Left forelimb (tissue), 1 donor: Measurements from ENCODE around the gene TAS2R4.
"Not testable (repeated sequence)": the region's sequence is repeated elsewhere in the genome, so short reads cannot be mapped to it uniquely, and the experiment has no call there.

ENCODE experiments used
- DNase-seq: peaks from one replicate; pipeline ENCODE4 v3.0.0-alpha.2; 2018; ENCODE audit warnings: low spot score

TAS2R4 gene, protein sequence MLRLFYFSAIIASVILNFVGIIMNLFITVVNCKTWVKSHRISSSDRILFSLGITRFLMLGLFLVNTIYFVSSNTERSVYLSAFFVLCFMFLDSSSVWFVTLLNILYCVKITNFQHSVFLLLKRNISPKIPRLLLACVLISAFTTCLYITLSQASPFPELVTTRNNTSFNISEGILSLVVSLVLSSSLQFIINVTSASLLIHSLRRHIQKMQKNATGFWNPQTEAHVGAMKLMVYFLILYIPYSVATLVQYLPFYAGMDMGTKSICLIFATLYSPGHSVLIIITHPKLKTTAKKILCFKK

DNA sequence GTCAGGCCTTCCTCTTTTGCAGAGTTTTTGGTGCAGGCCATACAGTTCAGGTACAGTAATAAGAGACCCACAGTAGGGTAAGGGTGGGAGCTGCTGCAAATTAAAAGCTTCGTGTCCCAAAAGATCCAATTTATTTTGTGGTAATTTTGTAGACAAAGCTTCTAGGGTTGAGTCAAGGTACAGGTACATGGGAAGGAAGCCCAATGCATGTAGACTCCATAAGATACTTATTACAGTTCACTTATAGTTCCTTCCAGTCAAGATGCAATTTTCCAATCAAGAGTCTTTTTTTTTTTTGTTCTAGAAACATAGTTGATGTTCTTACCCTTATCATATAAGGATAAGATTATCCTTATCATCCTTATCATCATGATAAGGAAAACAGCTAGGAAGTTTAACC is at the start of gene TAS2R4:
Gene TAS2R4, plus strand, starts transcription at position 301 of the 400 bp plus-strand sequence. CDS start 1,815 bp downstream, outside the sequence.
- no peak for DNase-seq

DNA sequence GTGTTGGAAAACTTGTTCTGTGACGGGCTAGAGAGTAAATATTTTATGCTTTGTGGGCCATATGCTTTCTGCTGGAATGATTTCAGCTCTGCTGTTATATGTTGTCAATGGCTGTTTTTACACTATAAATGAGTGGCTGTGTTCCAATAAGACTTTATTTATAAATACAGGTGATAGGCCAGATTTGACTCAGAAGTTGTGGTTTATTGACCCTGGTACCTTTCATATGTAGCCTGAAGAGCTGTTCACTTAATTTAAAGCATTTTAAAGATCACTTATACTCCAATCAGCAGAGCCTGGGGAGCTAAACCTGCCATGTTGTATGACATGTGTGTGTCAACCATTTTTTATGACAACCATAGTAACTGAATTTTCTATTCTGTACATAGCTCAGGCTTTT is 47.5 kb upstream of the TAS2R4 start:
- DNase-seq, result no peak

DNA sequence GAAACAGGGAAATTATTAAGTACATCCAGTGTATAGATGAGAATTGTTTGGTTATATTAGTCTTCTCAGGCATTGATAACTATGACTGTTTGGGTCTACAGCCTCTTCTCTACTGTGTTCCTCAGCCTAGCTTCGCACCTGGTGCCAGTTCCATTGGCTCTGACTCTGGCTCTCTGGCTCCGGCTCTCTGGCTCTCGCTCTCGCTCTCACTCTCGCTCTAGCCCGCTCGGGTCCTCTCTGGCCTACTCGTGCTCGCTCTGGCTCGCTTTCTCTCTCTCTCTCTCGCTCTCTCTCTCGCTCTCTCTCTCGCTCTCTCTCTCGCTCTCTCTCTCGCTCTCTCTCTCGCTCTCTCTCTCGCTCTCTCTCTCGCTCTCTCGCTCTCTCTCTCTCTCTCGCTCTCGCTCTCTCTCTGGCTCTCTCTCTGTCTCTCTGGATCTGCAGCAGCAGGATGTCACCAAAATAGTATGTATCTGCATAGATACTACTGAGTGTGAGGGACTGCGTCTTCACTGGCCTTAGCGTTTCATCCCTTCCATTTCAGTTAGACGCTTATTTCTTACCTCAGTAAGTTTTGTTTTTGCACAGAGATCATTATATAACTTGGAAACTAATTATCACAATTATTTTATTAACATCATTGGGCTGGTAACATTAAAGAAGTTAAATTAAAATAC is 44.9 kb upstream of the TAS2R4 start:
- no peak for DNase-seq

DNA sequence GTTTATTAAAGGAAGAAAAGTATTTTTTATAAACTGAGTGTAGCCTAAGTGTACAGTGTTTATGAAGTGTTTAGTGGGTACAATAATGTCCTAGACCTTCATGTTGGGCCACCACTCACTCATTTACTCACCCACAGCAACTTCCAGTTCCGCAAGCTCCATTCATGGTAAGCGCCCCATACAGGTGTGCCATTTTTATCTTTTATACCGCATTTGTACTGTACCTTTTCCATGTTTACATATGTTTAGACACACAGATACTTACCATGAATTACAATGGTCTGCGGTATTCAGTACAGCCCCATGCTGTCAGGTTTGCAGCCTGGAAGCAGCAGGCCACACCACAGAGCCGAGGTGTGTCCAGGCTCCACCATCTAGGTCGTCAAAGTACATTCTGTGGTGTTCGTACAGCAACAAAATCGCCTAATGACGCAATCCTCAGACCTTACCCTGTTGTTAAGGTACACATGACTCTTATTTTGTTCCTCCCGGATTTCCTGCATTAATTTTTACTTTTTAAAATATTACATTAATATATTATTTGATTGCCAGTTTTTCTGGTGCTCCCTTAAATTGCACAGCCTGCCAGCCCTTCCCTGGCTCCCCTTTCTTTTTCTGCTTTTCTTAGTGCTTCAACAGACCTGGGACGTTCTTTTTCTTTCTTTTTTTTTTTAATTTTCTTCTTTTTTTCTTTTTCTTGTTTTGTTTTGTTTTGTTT is 39.2 kb upstream of the TAS2R4 start:
- no peak for DNase-seq

DNA sequence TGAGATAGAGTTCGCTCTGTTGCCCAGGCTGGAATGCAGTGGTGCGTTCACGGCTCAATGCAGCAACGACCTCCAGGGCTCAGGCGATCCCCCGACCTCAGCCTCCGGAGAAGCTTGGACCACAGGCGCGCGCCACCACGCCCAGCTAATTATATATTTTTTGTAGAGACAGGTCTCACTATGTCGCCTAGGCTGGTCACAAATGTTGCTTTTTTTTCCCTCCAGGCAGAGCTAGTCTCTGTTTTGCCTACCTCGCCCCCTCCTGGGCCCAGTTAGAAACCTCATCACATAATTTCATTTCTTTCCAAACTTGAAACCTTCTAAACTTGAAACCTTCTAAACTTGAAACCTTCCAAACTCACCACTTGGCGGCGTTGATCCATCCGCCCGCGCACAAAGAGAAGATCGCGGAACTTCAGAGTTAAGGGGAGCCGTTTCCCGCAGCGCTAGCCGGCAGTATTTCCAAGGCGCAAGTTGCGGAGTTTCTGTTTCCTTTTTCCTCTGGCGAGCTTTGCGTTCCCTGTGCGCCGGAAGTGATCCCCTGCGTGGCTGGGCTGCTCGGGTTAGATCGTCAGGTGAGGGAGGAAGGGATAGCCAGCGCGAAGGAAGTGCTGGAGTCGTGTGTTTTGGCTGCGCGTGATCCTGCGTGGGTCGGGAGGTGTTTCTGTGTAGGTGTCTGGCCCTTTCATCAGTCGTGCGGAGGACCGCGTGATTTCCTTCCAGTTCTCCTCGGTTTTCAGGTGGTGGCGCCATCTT is 38.5 kb upstream of the TAS2R4 start, which contains the start of gene SSBP1:
Gene SSBP1, plus strand, starts transcription at position 523 of the 756 bp plus-strand sequence. CDS start 809 bp downstream, outside the sequence.
- peak; percentile 93 for DNase-seq

DNA sequence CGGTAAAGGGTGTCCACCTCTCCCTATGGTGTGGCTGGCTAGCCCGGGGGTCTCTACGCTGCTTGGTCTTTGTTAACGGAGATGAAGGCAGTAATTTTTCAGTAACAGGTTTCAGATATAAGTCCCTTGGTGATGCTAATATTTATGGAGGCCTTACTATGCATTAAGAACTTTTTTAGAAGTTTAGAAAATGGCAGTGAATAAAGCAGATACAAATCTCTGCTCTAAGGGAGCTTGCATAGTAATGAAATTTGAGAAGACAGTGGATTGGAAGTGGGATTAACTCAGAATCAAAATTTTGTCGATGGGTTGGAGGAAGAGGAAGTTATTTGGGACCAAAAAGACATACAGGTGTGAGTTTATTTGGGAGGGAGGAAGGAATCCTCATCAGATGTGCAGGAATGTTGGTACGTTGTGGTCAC is 37.9 kb upstream of the TAS2R4 start:
- no peak for DNase-seq

DNA sequence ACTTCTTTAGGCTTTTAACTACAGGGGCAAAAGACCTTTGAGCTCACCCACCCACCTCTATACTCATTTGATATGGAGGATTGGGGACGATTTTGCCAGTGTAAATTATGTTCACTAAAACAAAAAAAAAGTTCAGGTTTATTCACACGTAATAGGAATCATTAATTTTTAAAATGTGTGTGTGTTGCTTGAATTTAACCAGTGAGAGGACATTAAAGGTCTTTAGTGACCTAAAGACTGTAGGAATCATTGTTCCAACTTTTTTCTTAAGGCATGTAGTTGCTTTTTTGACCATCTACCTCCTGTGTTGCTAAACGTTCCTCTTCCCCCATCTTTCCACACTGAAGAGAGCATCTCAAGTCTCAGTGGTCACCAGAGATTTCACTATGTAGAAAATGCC is 37.2 kb upstream of the TAS2R4 start:
- DNase-seq, result no peak

DNA sequence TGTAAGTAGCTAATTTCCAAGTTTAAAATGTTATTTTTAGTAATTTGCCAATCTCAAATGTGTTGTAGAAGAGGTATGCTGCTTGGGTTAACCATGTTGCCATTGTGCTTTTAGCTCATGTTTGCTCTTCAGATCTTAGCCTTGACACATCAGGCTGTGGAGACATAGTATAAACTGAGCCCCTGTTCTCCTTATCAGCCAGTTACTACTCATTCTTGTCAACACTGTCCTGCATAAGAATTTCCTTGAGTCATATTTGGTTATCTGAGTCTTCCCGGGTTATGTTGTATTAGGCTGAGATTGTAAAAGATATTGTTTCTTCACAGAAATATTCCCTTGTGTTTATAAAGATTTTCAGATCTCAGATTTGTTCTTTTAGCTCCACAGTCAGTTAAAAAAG is 34.2 kb upstream of the TAS2R4 start:
- no peak for DNase-seq

DNA sequence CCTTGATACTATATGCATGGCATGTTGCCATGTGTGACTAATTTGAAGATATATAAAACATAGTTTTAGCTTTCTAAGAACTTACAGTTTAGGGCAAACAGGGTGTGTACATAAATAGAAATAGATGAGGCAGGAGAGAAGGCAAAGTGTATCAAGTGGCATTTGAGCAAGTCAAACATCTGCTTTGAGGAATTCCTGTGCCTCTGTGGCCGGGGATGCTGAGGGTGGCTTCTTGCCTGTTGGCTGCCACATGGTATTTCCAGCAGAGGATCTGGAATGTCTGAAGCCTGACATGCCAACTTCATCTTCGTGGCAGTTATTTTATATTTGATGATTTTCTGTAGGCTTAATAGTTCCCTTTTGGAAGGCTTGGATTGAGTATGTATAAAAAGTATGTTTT is 32.3 kb upstream of the TAS2R4 start:
- no peak for DNase-seq

DNA sequence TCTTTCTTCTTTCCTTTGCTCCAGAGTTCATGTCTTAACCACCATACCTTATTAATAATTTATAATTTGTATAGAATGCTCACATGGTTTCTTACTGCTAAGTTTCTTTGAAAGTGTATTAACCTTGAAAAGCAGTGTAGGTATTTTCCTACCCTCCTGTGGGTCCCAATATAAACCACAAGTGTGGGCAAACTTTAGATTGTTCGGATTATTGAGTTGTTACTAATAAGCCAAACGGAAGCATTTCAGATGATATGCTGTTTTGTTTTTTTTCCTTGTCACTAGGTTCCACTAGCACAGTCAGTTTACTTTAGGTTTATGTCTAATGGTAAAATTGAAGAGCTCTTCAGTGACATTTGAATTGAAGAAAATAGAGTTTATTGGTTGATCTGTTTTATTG is 28.1 kb upstream of the TAS2R4 start:
- no peak for DNase-seq

DNA sequence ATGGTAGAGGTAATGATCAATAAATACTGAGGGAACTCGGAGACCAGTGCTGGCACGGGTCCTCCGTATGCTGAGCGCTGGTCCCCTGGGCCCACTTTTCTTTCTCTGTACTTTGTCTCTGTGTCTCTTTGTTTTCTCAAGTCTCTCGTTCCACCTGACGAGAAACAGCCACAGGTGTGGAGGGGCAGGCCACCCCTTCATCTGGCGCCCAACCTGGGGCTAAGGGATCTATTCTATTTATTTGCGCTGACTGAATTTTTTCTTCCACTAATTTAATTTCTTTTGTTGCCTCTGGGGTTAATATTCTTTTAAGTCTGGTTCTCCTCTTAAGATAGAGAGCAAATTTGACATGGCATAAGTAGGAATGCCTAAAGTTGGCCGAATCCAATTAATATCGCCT is 24.6 kb upstream of the TAS2R4 start:
- DNase-seq, result not testable (repeated sequence)

DNA sequence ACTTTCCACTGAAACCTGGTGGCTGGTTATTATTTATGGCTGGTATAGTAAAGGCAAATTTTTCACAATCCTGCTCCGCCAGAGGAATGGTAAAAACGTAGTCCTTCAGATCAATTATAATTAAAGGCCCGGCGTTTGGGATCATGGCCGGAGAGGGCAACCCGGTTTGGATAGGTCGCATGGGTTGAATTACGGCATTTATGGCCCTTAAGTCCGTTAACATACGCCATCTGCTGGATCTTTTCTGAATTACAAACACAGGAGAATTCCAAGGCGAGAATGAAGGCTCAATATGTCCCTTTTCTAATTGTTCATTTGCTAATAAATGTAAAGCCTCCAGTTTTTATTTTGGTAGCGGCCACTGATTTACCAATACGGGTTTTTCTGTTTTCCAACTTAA is 23.8 kb upstream of the TAS2R4 start:
- DNase-seq, result no peak

DNA sequence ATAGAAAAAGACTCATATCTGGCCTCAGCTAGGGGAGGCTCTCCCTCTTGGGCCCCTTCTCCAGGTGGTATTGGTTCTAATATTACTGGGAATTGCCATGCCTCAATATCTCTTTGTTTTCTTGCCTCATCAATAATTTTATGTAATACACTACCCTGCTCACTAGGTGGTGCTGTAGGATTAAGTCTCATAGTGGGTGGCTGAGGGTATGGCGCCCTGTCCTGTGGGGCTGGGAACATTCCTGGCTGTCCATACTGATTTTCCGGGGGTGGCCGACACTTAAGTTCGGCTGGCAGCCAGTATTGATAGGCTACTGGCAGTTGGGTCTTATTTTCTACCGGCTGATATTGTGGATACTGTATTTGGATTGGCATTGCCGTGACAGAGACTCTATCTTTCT is 21.5 kb upstream of the TAS2R4 start:
- no peak for DNase-seq

DNA sequence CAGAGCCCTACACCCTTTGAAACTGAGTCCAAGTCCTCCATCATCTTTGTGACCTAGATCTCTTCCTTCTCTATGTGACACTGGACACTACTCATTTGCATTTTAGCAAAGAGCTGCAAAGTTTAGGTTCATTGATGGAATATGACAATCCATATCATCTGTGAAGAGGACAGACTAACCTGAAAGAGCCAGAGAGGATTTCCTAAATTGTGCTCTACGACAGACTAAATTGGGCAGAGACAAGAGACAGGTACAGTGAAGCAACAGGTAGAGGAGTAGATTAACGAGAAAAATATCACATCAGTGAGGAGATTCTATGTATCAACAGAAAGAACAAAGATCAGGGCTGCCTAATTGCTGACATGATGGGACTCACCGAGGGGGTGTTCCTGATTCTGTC is 12.7 kb upstream of the TAS2R4 start, which contains the start of gene TAS2R3:
Gene TAS2R3, plus strand, starts transcription at position 301 of the 400 bp plus-strand sequence. Its CDS starts 62 bp downstream, at position 363.
- no peak for DNase-seq

DNA sequence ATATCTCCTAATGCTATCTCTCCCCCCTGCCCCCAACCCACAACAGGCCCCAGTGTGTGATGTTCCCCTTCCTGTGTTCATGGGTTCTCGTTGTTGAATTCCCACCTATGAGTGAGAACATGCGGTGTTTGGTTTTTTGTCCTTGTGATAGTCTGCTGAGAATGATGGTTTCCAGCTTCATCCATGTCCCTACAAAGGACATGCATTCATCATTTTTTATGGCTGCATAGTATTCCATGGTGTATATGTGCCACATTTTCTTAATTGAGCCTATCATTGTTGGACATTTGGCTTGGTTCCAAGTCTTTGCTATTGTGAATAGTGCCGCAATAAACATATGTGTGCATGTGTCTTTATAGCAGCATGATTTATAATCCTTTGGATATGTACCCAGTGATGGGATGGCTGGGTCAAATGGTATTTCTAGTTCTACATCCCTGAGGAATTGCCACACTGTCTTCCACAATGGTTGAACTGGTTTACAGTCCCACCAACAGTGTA is 6.3 kb upstream of the TAS2R4 start:
- not testable (repeated sequence) for DNase-seq

DNA sequence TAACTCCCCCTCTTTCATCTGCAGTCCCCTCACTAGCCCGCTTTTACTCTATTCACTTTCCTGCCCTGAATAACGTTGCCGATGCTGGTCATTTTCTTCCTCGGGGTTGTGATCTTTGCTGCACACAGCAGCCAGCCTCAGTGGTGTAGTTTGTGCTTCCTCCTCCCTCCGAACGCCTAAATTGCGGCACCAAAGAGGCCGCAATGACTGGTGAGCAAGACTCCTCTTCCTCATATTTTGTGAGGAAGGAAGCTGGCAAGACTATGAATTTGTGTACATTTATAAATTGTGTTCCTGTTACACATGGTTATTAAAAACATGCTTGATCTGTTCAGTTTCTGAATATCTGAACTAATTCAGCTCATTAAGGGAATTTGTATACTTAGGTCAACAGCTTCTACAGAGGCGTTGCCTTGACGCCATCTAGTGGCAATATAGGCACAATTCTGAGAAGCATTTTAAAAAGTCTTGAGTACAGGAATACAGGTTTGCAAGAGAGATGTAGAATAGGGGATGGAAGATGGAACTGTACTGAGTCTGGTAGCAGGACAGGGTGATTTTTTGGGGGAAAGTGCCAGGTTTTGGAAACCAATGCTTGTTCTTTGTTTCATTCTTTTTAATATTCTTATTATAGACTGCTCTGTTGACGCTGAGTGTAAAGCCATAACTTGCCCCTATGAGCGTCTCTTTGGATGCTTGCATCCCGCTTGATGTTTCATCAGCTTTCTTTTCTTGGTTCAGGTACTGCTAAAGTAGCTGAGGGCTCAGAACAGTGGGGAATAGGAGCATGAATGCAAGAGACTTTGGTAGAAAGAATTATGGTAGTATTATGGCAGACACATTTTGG is 9.5 kb downstream of the TAS2R4 start:
- DNase-seq, result no peak

DNA sequence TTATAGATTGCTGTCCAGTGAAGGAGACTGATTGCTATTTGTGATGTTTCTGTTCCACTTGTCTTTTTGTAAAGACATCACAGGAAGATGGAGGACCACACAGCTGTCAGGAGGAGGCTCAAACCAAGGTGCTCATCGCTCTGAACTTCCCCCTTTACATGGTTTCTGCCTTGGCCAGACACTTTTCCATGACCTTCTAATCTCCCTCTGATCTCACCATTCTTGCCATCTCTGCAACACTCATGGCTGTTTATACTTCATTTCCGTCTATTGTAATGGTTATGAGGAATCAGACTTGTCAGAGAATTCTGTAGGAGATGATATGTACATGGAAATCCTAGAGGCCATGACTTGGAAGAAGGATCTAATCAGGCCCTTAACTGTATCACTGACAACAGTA is 11.8 kb downstream of the TAS2R4 start:
- DNase-seq, result no peak

DNA sequence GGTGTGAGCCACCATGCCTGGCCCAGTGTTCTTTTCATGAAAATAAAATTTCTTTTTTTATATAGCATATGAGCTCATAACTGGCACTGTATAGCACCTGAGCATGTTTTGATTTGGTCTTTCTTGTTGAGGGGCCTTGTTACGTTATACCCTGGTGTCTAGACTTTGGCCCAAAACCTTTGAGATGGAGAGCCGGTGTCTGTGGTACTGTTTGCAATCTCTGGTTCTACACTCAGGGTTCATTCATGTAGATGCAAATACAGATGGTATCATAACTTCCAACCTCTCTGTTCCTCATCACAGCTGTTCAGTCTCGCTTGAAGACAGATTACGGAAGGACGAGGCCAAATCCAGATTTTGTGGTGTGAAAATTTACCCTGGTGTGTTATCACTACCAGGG is 13.4 kb downstream of the TAS2R4 start, which contains the start of gene TAS2R5:
Gene TAS2R5, plus strand, starts transcription at position 301 of the 400 bp plus-strand sequence. CDS start 145 bp downstream, outside the sequence.
- DNase-seq, result no peak

DNA sequence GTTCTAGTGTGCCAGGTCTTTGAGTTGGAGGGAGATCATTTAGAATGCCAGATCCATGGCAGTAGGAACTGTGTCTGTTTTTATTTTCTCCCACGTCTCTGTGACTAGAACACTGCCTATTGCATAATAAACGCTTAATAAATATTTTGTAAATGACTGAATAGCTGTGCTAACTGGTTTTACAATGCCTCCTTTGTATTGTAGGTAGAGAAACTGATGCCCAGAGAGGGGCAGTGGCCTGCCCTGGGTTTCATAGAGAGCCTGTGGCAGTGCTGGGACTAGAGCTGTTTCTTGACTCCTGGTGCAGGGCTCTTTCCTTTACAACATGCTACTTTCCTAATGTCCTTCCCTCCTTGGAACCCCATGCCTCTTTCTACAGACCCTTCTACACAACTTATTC is 16.1 kb downstream of the TAS2R4 start:
- DNase-seq, result no peak

DNA sequence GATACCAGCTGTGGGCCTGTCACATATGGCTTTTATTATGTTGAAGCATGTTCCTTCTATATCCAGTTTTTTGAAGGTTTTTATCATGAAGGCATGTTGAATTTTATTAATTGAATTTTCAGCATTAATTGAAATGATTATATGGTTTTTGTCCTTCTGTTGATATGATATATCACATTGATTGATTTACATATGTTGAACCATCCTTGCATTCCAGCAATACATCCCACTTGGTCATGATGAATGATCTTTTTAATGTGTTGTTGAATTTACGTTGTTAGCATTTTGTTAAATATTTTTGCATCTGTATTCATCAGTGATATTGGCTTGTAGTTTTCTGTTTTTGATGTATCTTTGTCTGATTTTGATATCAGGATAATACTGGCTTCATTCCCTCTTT is 43.6 kb downstream of the TAS2R4 start:
- no peak for DNase-seq

DNA sequence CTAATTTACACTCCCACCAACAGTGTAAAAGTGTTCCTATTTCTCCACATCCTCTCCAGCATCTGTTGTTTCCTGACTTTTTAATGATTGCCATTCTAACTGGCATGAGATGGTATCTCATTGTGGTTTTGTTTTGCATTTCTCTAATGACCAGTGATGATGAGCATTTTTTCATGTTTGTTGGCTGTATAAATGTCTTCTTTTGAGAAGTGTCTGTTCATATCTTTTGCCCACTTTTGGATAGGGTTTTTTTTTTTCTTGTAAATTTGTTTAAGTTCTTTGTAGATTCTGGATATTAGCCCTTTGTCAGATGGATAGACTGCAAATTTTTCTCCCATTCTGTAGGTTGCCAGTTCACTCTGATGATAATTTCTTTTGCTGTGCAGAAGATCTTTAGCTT is 46.0 kb downstream of the TAS2R4 start:
- DNase-seq, result not testable (repeated sequence)
